ENCODE results near the gene KRT35. TPM values are rescaled to one million over a fixed set of nuclear protein-coding genes. Genes with fewer than 3 reads are reported as not detected.

The KRT35 gene
- total and polyA plus RNA-seq, 2 donors (not counting 3 experiments of a cell fraction or from before 2014, with no cell fraction given) = not detected

DNA sequence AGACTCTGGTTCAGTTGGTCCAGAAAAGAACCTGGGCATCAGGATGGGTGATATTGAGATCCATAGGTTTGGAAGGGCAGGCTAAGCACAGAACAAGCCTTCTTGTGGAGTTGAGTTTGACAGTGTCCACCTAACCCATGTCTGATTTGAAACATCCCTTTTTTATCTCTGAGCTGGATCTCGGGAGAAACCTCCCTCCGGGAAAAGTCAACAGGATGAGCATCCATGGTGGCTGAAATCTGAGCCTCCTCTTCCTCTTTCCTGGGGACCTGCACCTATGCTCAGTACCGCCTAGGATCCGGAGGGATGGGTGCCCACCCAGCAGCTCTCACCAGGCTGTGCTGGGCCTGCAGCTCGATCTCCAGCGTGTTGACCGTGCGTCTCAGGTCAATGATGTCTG lies 17.2 kb downstream of the KRT35 start:
- Histone ChIP-seq H3K4me1 (ENCODE audit: control insufficient read depth, extremely low read depth, insufficient read depth, low read length) (no peaks in the 10 kb centered on the region), H3K4me2 (ENCODE audit: insufficient read depth, low read length) (no peak overlapping the region), H3K9ac (replicated peaks; ENCODE audit: extremely low read depth, insufficient read depth, low read length) (no peak overlapping the region), H2AFZ (ENCODE audit: low read depth, low read length) (no peak overlapping the region), H3K4me3 (replicated peaks in 1 of 3; ENCODE audit: insufficient read depth in 1 of 3, low read depth in 1 of 3, low read length in 3 of 3) (no peak overlapping the region), H3K9me3 (replicated peaks; ENCODE audit: control insufficient read depth, insufficient read depth, low read length) (no peaks in the 10 kb centered on the region), H3K36me3 (ENCODE audit: control insufficient read depth in 2 of 2, extremely low read depth in 1 of 2, insufficient read depth in 2 of 2, low read length in 2 of 2) (no peaks in the 10 kb centered on the region), H3K27ac (ENCODE audit: insufficient read depth, low read depth, low read length) (no peak overlapping the region), H3K79me2 (ENCODE audit: control insufficient read depth, insufficient read depth, low read length) (no peaks in the 10 kb centered on the region), H3K9me1 (replicated peaks; ENCODE audit: control insufficient read depth, extremely low read depth, insufficient read depth, low read length) (no peaks in the 10 kb centered on the region), H3K27me3 (ENCODE audit: control insufficient read depth in 2 of 2, insufficient read depth in 2 of 2, low read length in 2 of 2) (peaks cover 2 to 9% of the 10 kb centered on the region in 2 experiments), H4K20me1 (replicated peaks; ENCODE audit: control insufficient read depth, extremely low read depth, insufficient read depth, low read length) (no peaks in the 10 kb centered on the region)
- intact Hi-C loops (cut with micrococcal nuclease) (no loop called here), dilution Hi-C loops (cut with MboI; ENCODE audit: extremely low pct_ligation_motif_present, low sequenced_read_pairs) (no loop called here)
- ChIA-PET POLR2A (no interaction called here), CTCF (interaction anchor here (1.0 kb wide), 1 partner anchor 85 kb away, joined by 4 read pairs; no protein-coding TSS in a partner anchor)
- DNase-seq (ENCODE audit: low read depth, low spot score) (no peak), FAIRE-seq (no peak)
- BruUV-seq (replicated peaks) = no TSS peak
- TF ChIP-seq FOS (IDR thresholded peaks at IDR 0.05; ENCODE audit: borderline replicate concordance, insufficient read depth, low read length) (no peak), EZH2 (IDR thresholded peaks at IDR 0.05; ENCODE audit: borderline replicate concordance, low read depth, low read length, severe bottlenecking) (no peak), GATA2 (IDR thresholded peaks at IDR 0.05; ENCODE audit: insufficient read depth, insufficient read length, low read depth, low read length) (no peak), POLR2A (IDR thresholded peaks at IDR 0.05; ENCODE audit: low read depth, low read length) (no peak), MYC (IDR thresholded peaks at IDR 0.05; ENCODE audit: low read depth, low read length) (no peak), POLR2AphosphoS5 (IDR thresholded peaks at IDR 0.05; ENCODE audit: insufficient read depth, low read depth, low read length) (no peak), JUN (IDR thresholded peaks at IDR 0.05; ENCODE audit: borderline replicate concordance, insufficient read depth, insufficient read length, low read depth) (no peak)
- TF ChIP-seq, protein P1, sequence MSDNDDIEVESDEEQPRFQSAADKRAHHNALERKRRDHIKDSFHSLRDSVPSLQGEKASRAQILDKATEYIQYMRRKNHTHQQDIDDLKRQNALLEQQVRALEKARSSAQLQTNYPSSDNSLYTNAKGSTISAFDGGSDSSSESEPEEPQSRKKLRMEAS (IDR thresholded peaks at IDR 0.05; ENCODE audit: insufficient read depth, insufficient read length) = no peak
- TF ChIP-seq, protein P2, sequence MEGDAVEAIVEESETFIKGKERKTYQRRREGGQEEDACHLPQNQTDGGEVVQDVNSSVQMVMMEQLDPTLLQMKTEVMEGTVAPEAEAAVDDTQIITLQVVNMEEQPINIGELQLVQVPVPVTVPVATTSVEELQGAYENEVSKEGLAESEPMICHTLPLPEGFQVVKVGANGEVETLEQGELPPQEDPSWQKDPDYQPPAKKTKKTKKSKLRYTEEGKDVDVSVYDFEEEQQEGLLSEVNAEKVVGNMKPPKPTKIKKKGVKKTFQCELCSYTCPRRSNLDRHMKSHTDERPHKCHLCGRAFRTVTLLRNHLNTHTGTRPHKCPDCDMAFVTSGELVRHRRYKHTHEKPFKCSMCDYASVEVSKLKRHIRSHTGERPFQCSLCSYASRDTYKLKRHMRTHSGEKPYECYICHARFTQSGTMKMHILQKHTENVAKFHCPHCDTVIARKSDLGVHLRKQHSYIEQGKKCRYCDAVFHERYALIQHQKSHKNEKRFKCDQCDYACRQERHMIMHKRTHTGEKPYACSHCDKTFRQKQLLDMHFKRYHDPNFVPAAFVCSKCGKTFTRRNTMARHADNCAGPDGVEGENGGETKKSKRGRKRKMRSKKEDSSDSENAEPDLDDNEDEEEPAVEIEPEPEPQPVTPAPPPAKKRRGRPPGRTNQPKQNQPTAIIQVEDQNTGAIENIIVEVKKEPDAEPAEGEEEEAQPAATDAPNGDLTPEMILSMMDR (IDR thresholded peaks at IDR 0.05; ENCODE audit: extremely low read depth in 1 of 2, insufficient read depth in 1 of 2, low read depth in 1 of 2, low read length in 2 of 2) = no peak
